Measurements from ENCODE around the gene INHBB. TPM values are rescaled to one million over a fixed set of nuclear protein-coding genes. Genes with fewer than 3 reads are reported as not detected.

INHBB gene
- total and polyA plus RNA-seq, 12 donors = 0.89 to 9.2 (median 3.5) TPM

- Histone ChIP-seq H3K9me3 (no peaks in the 10 kb centered on the region), H3K36me3 (no peaks in the 10 kb centered on the region), H3K4me3 (no peak overlapping the region), H3K4me1 (peaks cover 0 to 4% (median 0%) of the 10 kb centered on the region in 9 donors), H3K27me3 (peaks cover 0 to 36% (median 18%) of the 10 kb centered on the region in 7 donors), H3K27ac (no peak overlapping the region)
- TF ChIP-seq, protein P1, sequence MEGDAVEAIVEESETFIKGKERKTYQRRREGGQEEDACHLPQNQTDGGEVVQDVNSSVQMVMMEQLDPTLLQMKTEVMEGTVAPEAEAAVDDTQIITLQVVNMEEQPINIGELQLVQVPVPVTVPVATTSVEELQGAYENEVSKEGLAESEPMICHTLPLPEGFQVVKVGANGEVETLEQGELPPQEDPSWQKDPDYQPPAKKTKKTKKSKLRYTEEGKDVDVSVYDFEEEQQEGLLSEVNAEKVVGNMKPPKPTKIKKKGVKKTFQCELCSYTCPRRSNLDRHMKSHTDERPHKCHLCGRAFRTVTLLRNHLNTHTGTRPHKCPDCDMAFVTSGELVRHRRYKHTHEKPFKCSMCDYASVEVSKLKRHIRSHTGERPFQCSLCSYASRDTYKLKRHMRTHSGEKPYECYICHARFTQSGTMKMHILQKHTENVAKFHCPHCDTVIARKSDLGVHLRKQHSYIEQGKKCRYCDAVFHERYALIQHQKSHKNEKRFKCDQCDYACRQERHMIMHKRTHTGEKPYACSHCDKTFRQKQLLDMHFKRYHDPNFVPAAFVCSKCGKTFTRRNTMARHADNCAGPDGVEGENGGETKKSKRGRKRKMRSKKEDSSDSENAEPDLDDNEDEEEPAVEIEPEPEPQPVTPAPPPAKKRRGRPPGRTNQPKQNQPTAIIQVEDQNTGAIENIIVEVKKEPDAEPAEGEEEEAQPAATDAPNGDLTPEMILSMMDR (IDR thresholded peaks at IDR 0.05) = peak in 1 of 9 donors; percentile 3
- DNase-seq (no peak), ATAC-seq (peak in 1 of 8 donors; percentile 7)
- intact Hi-C loops (cut with DNase I) = no loop called here
- 83 to 84% methylated on average over 15 of the region's 15 CpGs for WGBS, 2 donors
Observed at GRCh38 chr2:120352696-120353590, 7.0 kb downstream of the INHBB start.

DNA sequence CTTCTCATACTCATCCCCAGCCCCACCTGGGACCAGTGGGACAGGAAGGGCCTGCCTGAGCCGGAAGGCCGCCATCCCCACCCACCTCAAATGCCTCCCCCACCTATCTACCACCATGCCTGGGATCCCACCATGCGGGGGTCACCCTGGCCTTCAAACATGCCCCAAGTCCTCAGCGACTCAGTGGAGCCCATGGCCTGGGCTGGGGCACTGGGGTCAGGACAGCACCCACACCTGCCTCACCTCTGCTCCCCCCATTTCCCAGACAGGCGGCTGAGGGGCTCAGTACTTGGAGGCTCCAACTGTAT, 7.6 kb downstream of the INHBB start:
- Histone ChIP-seq H3K27ac (no peak overlapping the region), H3K4me1 (no peaks in the 10 kb centered on the region), H3K4me3 (no peak overlapping the region), H3K27me3 (peaks cover 0 to 36% (median 17%) of the 10 kb centered on the region in 7 donors), H3K9me3 (no peaks in the 10 kb centered on the region), H3K36me3 (no peaks in the 10 kb centered on the region)
- DNase-seq (no peak), ATAC-seq (peak in 1 of 8 donors; percentile 10)
- TF ChIP-seq, protein P1 (IDR thresholded peaks at IDR 0.05) = no peak
- intact Hi-C loops (cut with DNase I) = no loop called here
- 89 to 90% methylated on average over 5 of the region's 5 CpGs for WGBS, 2 donors

DNA sequence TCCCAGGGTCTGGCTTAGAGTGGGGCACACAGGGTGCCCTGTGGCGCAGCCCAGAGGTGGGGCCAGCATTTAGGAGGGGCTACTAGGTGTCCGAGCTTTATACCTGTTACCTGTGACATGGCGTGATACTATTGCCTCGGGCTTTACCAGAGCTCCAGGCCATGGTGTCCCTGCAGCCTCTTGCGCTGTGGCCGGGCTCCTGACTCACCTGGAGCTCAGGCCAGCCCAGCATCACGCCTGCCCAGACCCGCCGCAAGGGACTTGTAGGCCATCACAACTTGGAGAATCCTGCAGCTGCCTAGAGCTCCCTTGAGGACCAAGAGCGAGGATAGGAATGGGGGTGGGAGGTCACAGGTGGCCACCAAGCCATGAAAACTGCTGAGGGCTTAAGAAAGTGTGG, 8.0 kb downstream of the INHBB start:
- Histone ChIP-seq H3K27me3 (peaks cover 0 to 32% (median 13%) of the 10 kb centered on the region in 7 donors), H3K9me3 (no peaks in the 10 kb centered on the region), H3K4me3 (no peak overlapping the region), H3K36me3 (no peaks in the 10 kb centered on the region), H3K4me1 (no peaks in the 10 kb centered on the region), H3K27ac (no peak overlapping the region)
- ATAC-seq = no peak
- WGBS, 2 donors = 95 to 96% methylated on average over 10 of the region's 10 CpGs
- no peak for DNase-seq
- TF ChIP-seq, protein P1 (IDR thresholded peaks at IDR 0.05) = no peak
- intact Hi-C loops (cut with DNase I) = no loop called here

DNA sequence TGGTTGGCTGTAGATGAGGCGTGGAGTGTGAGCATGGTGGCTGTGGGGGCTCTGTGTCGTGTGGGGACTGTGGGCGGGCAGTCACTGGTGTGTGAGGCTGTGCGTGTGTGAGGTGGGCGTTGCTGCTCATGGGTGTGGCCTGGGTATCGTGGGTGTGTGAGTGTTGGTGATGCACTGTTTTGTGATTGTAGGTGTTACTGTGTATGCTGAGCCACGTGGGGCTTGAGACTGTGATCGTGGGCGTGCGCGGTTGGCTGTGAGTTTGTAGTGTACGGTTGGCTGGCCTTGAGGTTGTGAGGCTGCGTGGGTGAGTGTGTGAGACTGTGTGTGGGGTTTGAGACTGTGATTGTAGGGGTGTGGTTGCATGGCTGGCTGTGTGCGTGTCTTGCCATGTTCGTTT, 8.5 kb downstream of the INHBB start:
- 85 to 90% methylated on average over 15 of the region's 15 CpGs for WGBS, 2 donors
- DNase-seq (no peak), ATAC-seq (no peak)
- TF ChIP-seq, protein P1 (IDR thresholded peaks at IDR 0.05) = no peak
- H3K4me3 ChIP-seq = no peak overlapping the region
- H3K9me3 ChIP-seq = no peaks in the 10 kb centered on the region
- H3K36me3 ChIP-seq = no peaks in the 10 kb centered on the region
- H3K4me1 ChIP-seq = no peaks in the 10 kb centered on the region
- peaks cover 0 to 27% (median 8%) of the 10 kb centered on the region in 7 donors for H3K27me3 ChIP-seq
- intact Hi-C loops (cut with DNase I) = no loop called here
- H3K27ac ChIP-seq = no peak overlapping the region

Measured in heart right ventricle (tissue), 16 donors.